Heart right ventricle (tissue), 16 donors: ENCODE results near the gene RNF6. TPM values are rescaled to one million over a fixed set of nuclear protein-coding genes. Genes with fewer than 3 reads are reported as not detected.

Experiments
- ATAC-seq, 8 donors: fragments of 200-7000 bp; cut with Tn5 transposase; one replicate each; pipeline ENCODE4 v1.9.1; 2020; ENCODE audit warnings: mild to moderate bottlenecking in 8 of 8, moderate library complexity in 8 of 8, moderate number of reproducible peaks in 1 of 8
- DNase-seq, 2 donors: peaks; one replicate each; pipeline ENCODE4 v3.0.0-alpha.2; 2020
- H3K27ac ChIP-seq, 10 donors: fragments of 200-600 bp; sonication (generic) in 2 of 10; one replicate each; pipeline versions ENCODE4 v1.5.0 to v1.8.0; 2020 to 2022; ENCODE audit warnings: mild to moderate bottlenecking in 3 of 10
- H3K27me3 ChIP-seq, 7 donors: fragments of 200-600 bp; one replicate each; pipeline ENCODE4 v1.8.0; 2021 to 2022; ENCODE audit warnings: mild to moderate bottlenecking in 2 of 7
- H3K36me3 ChIP-seq, 9 donors: fragments of 200-600 bp; sonication (generic) in 1 of 9; one replicate each; pipeline versions ENCODE4 v1.5.0 to v1.8.0; 2020 to 2022; ENCODE audit warnings: mild to moderate bottlenecking in 2 of 9
- H3K4me1 ChIP-seq, 9 donors: fragments of 200-600 bp; sonication (generic) in 1 of 9; one replicate each; pipeline versions ENCODE4 v1.5.0 to v1.8.0; 2020 to 2022; ENCODE audit warnings: mild to moderate bottlenecking in 4 of 9
- H3K4me3 ChIP-seq, 10 donors: fragments of 200-600 bp; sonication (generic) in 2 of 10; one replicate each; pipeline versions ENCODE4 v1.5.0 to v1.8.0; 2020 to 2022; ENCODE audit warnings: mild to moderate bottlenecking in 7 of 10, moderate library complexity in 2 of 10
- H3K9me3 ChIP-seq, 11 donors: fragments of 200-600 bp in 10 of 11; sonication (generic) in 2 of 11; one replicate each; pipeline versions ENCODE4 v1.5.0 to v1.8.0; 2013 to 2022; ENCODE audit warnings: mild to moderate bottlenecking in 2 of 11, control low read depth in 1 of 11, moderate library complexity in 1 of 11
- CTCF ChIP-seq, 9 donors: fragments of 200-600 bp; sonication (generic) in 2 of 9; IDR thresholded peaks; one replicate each; pipeline versions ENCODE4 v1.5.0 to v1.8.0; 2021 to 2022; ENCODE audit warnings: antibody characterized with exemption in 9 of 9, mild to moderate bottlenecking in 5 of 9, moderate library complexity in 1 of 9
- WGBS, 2 donors: extraction: QIAGEN DNeasy Blood & Tissue Kit; methylation state at CpG; one replicate each; pipeline ENCODE4 v1.1.7; 2013; ENCODE audit warnings: inconsistent platforms in 1 of 2; 5-methylcytosine and 5-hydroxymethylcytosine counted together
- intact Hi-C, 10 donors: fragments of 100-400 bp; cut with DNase I; formaldehyde crosslinking; loops; one replicate each; pipeline versions ENCODE4 v1.11.1 to v1.14.2; 2022
- polyA plus RNA-seq, 2 donors: library from polyadenylated mRNA; stranded (reverse); fragments of 200-250 nt; gene quantifications; one replicate each; pipeline ENCODE4 v1.2.3, GENCODE V29; 2013
- total RNA-seq, 10 donors: library from RNA; stranded (reverse); fragmentation: NEBNext Ultra II Directional in 3 of 10; extraction: Animal tissue kit (Norgen Biotek cat#: 25700) in 3 of 10; gene quantifications; one replicate each; pipeline versions ENCODE4 v1.2.1 to v1.2.4, GENCODE V29; 2021 to 2023
- donor health status: Arrhythmogenic right ventricular cardiomyopathy.
- donor health status: ischemic (EF 13 %, LVEDD 7.1; RV severe dilation, severe dysfunction).
- donor health status: healthy with polysubstance abuse.
- donor health status: DM: no; HTN: yes; CAD: no.
- donor health status: DM: no; HTN: no; CAD: no.
- donor health status: ischemic (EF 25% LVEDD 6.9; RV normal size, moderate dysfunction).
- donor health status: ischemic (EF 25% LVEDD 5.7; RV mildly dilated, moderate dysfunction).
- donor health status: healthy.
- donor health status: DM: yes; HTN: yes; CAD: no.
- donor health status: Ischemic cardiomyopathy.
- donor health status: ischemic (EF 35%, LVEDD 5.7; RV mildly dilated, moderate dysfunction).
- donor health status: nonischemic (EF 11% LVEDD 7.7; RV severe dilation, severe dysfunction).
- donor health status: DM: yes; HTN: yes; CAD: no.
- donor health status: PGD.
- donor health status: ischemic (EF 29% LVEDD 5.4; RV normal size, mild dysfunction).
- donor health status: nonischemic (EF 23%, LVEDD 6.1; RV moderate dilation, normal function).

Gene RNF6
- total and polyA plus RNA-seq, 12 donors: 8.8 to 26.6 (median 22.8) TPM

- H3K4me3 ChIP-seq: no peak overlapping the region
- WGBS, 2 donors: 66 to 80% methylated on average over 6 of the region's 6 CpGs
- no peaks in the 10 kb centered on the region for H3K36me3 ChIP-seq
- no peak for TF ChIP-seq CTCF (IDR thresholded peaks at IDR 0.05)
- no peak for DNase-seq
- no peaks in the 10 kb centered on the region for H3K9me3 ChIP-seq
- intact Hi-C loops: no loop called here
- H3K27ac ChIP-seq: no peak overlapping the region
- peaks cover 0 to 27% (median 8%) of the 10 kb centered on the region in 9 donors for H3K4me1 ChIP-seq
- H3K27me3 ChIP-seq: no peaks in the 10 kb centered on the region
- ATAC-seq: no peak
These were observed 5.3 kb upstream of the RNF6 start for GRCh38 chr13:26227166-26227971.

GRCh38 chr13:26225896-26226617 is 3.9 kb upstream of the RNF6 start:
- no peak overlapping the region for H3K27ac ChIP-seq
- no peaks in the 10 kb centered on the region for H3K36me3 ChIP-seq
- TF ChIP-seq CTCF (IDR thresholded peaks at IDR 0.05): no peak
- intact Hi-C loops: no loop called here
- no peak for DNase-seq
- peaks cover 0 to 27% (median 10%) of the 10 kb centered on the region in 9 donors for H3K4me1 ChIP-seq
- no peaks in the 10 kb centered on the region for H3K9me3 ChIP-seq
- no peaks in the 10 kb centered on the region for H3K27me3 ChIP-seq
- no peak for ATAC-seq
- no peak overlapping the region for H3K4me3 ChIP-seq
- WGBS, 2 donors: 66 to 68% methylated on average over 7 of the region's 7 CpGs

DNA sequence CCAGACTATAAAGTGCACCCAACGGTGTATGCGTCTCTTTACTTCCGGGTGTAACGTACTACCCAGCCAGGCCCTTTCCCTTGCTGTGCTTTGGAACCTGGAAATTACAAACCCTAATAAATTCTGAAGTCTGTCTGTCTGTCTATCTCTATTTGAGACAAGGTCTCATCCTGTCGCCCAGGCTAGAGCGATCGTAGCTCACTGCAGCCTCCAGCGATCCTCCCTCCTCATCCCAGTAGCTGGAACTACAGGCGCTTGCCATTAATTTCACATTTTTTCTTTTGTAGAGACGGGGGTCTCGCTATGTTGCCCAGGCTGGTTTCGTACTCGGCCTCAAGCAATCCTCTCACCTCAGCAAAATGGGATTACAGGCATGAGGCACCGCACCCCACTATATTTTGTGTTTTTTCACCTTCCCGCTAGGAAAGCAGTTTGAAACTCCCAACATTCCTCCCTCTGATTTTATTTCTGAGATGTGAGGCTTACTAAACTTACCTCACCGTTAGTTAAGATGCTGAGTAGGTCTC is 469 bp upstream of the RNF6 start:
- peaks cover 3 to 33% (median 27%) of the 10 kb centered on the region in 9 donors for H3K4me1 ChIP-seq
- no peaks in the 10 kb centered on the region for H3K9me3 ChIP-seq
- TF ChIP-seq CTCF (IDR thresholded peaks at IDR 0.05): no peak
- H3K4me3 ChIP-seq: peak overlapping the region; percentile 66 to 99 (median 92)
- DNase-seq (peak in 1 of 2 donors; percentile 15), ATAC-seq (peak; percentile 59 to 86 (median 74))
- WGBS, 2 donors: 19 to 26% methylated on average over 16 of the region's 16 CpGs
- no peaks in the 10 kb centered on the region for H3K27me3 ChIP-seq
- intact Hi-C loops: loop anchor here in 2 of 10 donors (1.0 to 5.0 kb wide), 2 partner anchors 32 to 35 kb away; partner anchors contain the start of gene CDK8 (in 1 of the 2)
- H3K36me3 ChIP-seq: peaks cover 0 to 30% (median 23%) of the 10 kb centered on the region in 9 donors
- peak overlapping the region; percentile 92 to 99 (median 96) for H3K27ac ChIP-seq

DNA sequence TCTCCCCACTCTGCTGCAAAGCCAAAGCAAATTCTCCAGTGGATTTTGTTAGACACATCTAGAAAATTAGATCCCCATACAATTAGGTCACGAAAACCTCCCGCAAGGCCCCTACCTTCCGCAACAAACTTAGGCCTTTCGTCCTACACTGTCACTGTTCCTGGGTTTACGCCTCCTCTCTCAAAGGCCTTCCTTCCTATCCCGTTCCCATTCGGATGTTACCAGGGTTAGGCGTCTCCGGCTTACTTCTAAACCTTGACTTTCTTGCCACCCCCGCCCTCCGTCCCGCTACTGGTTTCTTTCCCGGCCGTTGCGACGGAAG is 754 bp downstream of the RNF6 start:
- Histone ChIP-seq H3K4me1 (peaks cover 3 to 31% (median 27%) of the 10 kb centered on the region in 9 donors), H3K36me3 (peaks cover 0 to 42% (median 36%) of the 10 kb centered on the region in 9 donors), H3K27me3 (no peaks in the 10 kb centered on the region), H3K9me3 (no peaks in the 10 kb centered on the region), H3K27ac (peak overlapping the region; percentile 92 to 99 (median 96)), H3K4me3 (peak overlapping the region; percentile 66 to 99 (median 92))
- TF ChIP-seq CTCF (IDR thresholded peaks at IDR 0.05): no peak
- intact Hi-C loops: loop anchor here in 1 of 10 donors (5.0 kb wide), 1 partner anchor 34 kb away; no protein-coding TSS in a partner anchor
- 0% methylated on average over 16 of the region's 16 CpGs for WGBS, 2 donors
- DNase-seq (no peak), ATAC-seq (peak; percentile 26 to 77 (median 60))
